H9 (cell line): ENCODE measurements around the gene MICU1. TPM values are rescaled to one million over a fixed set of nuclear protein-coding genes. Genes with fewer than 3 reads are reported as not detected.

ENCODE experiments used
- DNase-seq: peaks from one replicate; pipeline ENCODE4 v3.0.0-alpha.2; 2017
- H2AFZ ChIP-seq: one replicate; pipeline ENCODE4 v1.6.1; 2013; ENCODE audit warnings: mild to moderate bottlenecking, low read length, control low read depth, moderate library complexity
- H2AK5ac ChIP-seq: 2 replicates; pipeline ENCODE4 v1.6.1; 2013; ENCODE audit warnings: low read length, control low read depth, mixed read lengths; ENCODE audit not compliant: insufficient read length
- H2BK120ac ChIP-seq: one replicate; pipeline ENCODE4 v1.6.1; 2013; ENCODE audit warnings: low read depth, mild to moderate bottlenecking, low read length, control low read depth, inconsistent platforms; ENCODE audit not compliant: poor library complexity, severe bottlenecking
- H2BK12ac ChIP-seq: 2 replicates; pipeline ENCODE4 v1.6.1; 2013; ENCODE audit warnings: low read length, control low read depth, mixed read lengths, low read depth; ENCODE audit not compliant: insufficient read length
- H2BK15ac ChIP-seq: 2 replicates; pipeline ENCODE4 v1.6.1; 2013; ENCODE audit warnings: low read depth, low read length, control low read depth
- H2BK20ac ChIP-seq: one replicate; pipeline ENCODE4 v1.6.1; 2013; ENCODE audit warnings: low read depth, mild to moderate bottlenecking, low read length, control low read depth, inconsistent platforms; ENCODE audit not compliant: poor library complexity, severe bottlenecking
- H2BK5ac ChIP-seq: 2 replicates; pipeline ENCODE4 v1.6.1; 2013; ENCODE audit warnings: low read length, control low read depth, mixed read lengths; ENCODE audit not compliant: insufficient read length
- H3K14ac ChIP-seq: 2 replicates; pipeline ENCODE4 v1.6.1; 2013; ENCODE audit warnings: low read length, control low read depth; ENCODE audit not compliant: insufficient read depth
- H3K18ac ChIP-seq: 2 replicates; pipeline ENCODE4 v1.6.1; 2013; ENCODE audit warnings: low read depth, mild to moderate bottlenecking, mixed read lengths, low read length, control low read depth; ENCODE audit not compliant: insufficient read length
- H3K23ac ChIP-seq: 2 replicates; pipeline ENCODE4 v1.6.1; 2013; ENCODE audit warnings: low read length, control low read depth, mixed read lengths, low read depth; ENCODE audit not compliant: insufficient read length
- H3K23me2 ChIP-seq: 2 replicates; pipeline ENCODE4 v1.6.1; 2013; ENCODE audit warnings: low read depth, mild to moderate bottlenecking, mixed read lengths, low read length, control low read depth; ENCODE audit not compliant: insufficient read length, poor library complexity, severe bottlenecking
- H3K27ac ChIP-seq: 2 replicates; pipeline ENCODE4 v1.5.1; 2013; ENCODE audit warnings: low read length, control low read depth, mixed read lengths, low read depth; ENCODE audit not compliant: insufficient read length
- H3K27me3 ChIP-seq: 2 replicates; pipeline ENCODE4 v1.6.1; 2013; ENCODE audit warnings: low read length, control low read depth, inconsistent platforms; ENCODE audit not compliant: insufficient read depth
- H3K4ac ChIP-seq: 2 replicates; pipeline ENCODE4 v1.6.1; 2013; ENCODE audit warnings: low read depth, mild to moderate bottlenecking, control low read depth, inconsistent platforms, low read length, moderate library complexity
- H3K4me1 ChIP-seq: 2 replicates; pipeline ENCODE4 v1.6.1; 2013; ENCODE audit warnings: low read length, control low read depth, inconsistent platforms; ENCODE audit not compliant: insufficient read depth
- H3K4me2 ChIP-seq: 2 replicates; pipeline ENCODE4 v1.6.1; 2013; ENCODE audit warnings: low read length, control low read depth, mixed read lengths; ENCODE audit not compliant: insufficient read length, insufficient read depth
- H3K56ac ChIP-seq: 2 replicates; pipeline ENCODE4 v1.6.1; 2013; ENCODE audit warnings: low read depth, mild to moderate bottlenecking, mixed read lengths, low read length, control low read depth; ENCODE audit not compliant: insufficient read length
- H3K79me1 ChIP-seq: 2 replicates; pipeline ENCODE4 v1.6.1; 2013; ENCODE audit warnings: low read depth, mild to moderate bottlenecking, moderate library complexity, low read length, control low read depth, inconsistent platforms; ENCODE audit not compliant: insufficient read depth, poor library complexity, severe bottlenecking
- H3K79me2 ChIP-seq: 2 replicates; pipeline ENCODE4 v1.6.1; 2013; ENCODE audit warnings: low read length, control low read depth, inconsistent platforms; ENCODE audit not compliant: insufficient read depth
- H3K9ac ChIP-seq: 2 replicates; pipeline ENCODE4 v1.6.1; 2013; ENCODE audit warnings: low read length, control low read depth, mixed read lengths; ENCODE audit not compliant: insufficient read length; ENCODE audit errors: extremely low read depth
- H3K9me3 ChIP-seq: one replicate; pipeline ENCODE4 v1.6.1; 2013; ENCODE audit warnings: low read depth, low read length, inconsistent platforms; ENCODE audit not compliant: control insufficient read depth
- H3T11ph ChIP-seq: one replicate; pipeline ENCODE4 v1.6.1; 2013; ENCODE audit warnings: mild to moderate bottlenecking, low read length, control low read depth, inconsistent platforms
- H4K20me1 ChIP-seq: one replicate; pipeline ENCODE4 v1.6.1; 2013; ENCODE audit not compliant: control insufficient read depth, insufficient read length, insufficient read depth
- H4K5ac ChIP-seq: 2 replicates; pipeline ENCODE4 v1.6.1; 2013; ENCODE audit warnings: low read depth, mild to moderate bottlenecking, mixed read lengths, low read length, control low read depth; ENCODE audit not compliant: insufficient read length
- H4K8ac ChIP-seq: replicated peaks from 2 replicates; pipeline ENCODE4 v1.6.1; 2013; ENCODE audit warnings: low read length, control low read depth, mixed read lengths, low read depth; ENCODE audit not compliant: insufficient read length
- H4K91ac ChIP-seq: 2 replicates; pipeline ENCODE4 v1.6.1; 2013; ENCODE audit warnings: low read depth, mild to moderate bottlenecking, moderate library complexity, mixed read lengths, low read length, control low read depth; ENCODE audit not compliant: insufficient read length
- H3K27ac Mint-ChIP-seq, 3 experiments: 2 replicates in 2 of 3; 3 replicates in 1 of 3; pipeline ENCODE4 v1.8.0; 2020 to 2021; ENCODE audit warnings: mixed read lengths in 3 of 3, mild to moderate bottlenecking in 1 of 3, moderate library complexity in 1 of 3
- H3K27me3 Mint-ChIP-seq: 2 replicates; pipeline ENCODE4 v1.8.0; 2021; ENCODE audit warnings: low read depth, mild to moderate bottlenecking, moderate library complexity, mixed read lengths
- H3K36me3 Mint-ChIP-seq, 3 experiments: 2 replicates in 2 of 3; 3 replicates in 1 of 3; pipeline ENCODE4 v1.8.0; 2020 to 2021; ENCODE audit warnings: low read depth in 3 of 3, mixed read lengths in 3 of 3; ENCODE audit not compliant: insufficient read depth in 1 of 3
- H3K4me1 Mint-ChIP-seq, 2 experiments: 2 replicates each; pipeline ENCODE4 v1.8.0; 2020; ENCODE audit warnings: mixed read lengths in 2 of 2
- H3K4me3 Mint-ChIP-seq, 2 experiments: 2 replicates in 1 of 2; 3 replicates in 1 of 2; pipeline ENCODE4 v1.8.0; 2020 to 2021; ENCODE audit warnings: mild to moderate bottlenecking in 2 of 2, mixed read lengths in 2 of 2, moderate library complexity in 1 of 2
- H3K9me3 Mint-ChIP-seq, 2 experiments: 2 replicates in 1 of 2; 3 replicates in 1 of 2; pipeline ENCODE4 v1.8.0; 2020; ENCODE audit warnings: mild to moderate bottlenecking in 2 of 2, mixed read lengths in 2 of 2, moderate library complexity in 1 of 2
- CTCF ChIP-seq: fragments of 200-600 bp; sonication (generic); conservative IDR thresholded peaks from 3 replicates; pipeline ENCODE4 v1.8.0; 2021; ENCODE audit warnings: antibody characterized with exemption, mild to moderate bottlenecking
- WGBS: extraction: QIAGEN DNeasy Blood & Tissue Kit; methylation state at CpG from one replicate; pipeline ENCODE4 v1.1.7; 2013; ENCODE audit warnings: missing lambda C conversion rate, low lambda C conversion rate, mixed read lengths; ENCODE audit not compliant: insufficient read length; ENCODE audit errors: extremely low coverage; 5-methylcytosine and 5-hydroxymethylcytosine counted together
- total RNA-seq: library from RNA; stranded (reverse); gene quantifications from 2 replicates; pipeline ENCODE4 v1.2.1, GENCODE V29; 2021

The MICU1 gene
- total RNA-seq, 1 experiment from 2014 or later, result 33.2 TPM

DNA sequence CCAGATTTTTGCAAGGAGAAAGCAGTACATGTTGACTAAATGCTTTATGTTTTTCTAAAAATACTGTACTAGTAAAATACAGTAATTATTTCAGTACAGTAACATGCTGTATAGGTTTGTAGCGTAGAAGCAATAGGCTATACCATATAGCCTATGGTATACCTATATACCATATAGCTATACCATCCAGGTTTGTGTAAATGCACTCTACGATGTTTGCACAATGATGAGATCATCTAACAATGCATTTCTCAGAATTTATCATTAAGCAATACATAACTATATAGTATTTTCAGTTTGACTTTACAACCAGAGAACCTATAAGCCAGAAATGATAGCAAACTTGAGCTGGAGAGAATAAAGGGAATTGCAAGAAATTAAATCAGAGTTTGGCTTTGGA lies 161.4 kb downstream of the MICU1 start:
- Histone ChIP-seq H3K56ac (no peak overlapping the region), H3K9me3 (no peaks in the 10 kb centered on the region), H2BK120ac (no peak overlapping the region), H3K4ac (no peak overlapping the region), H3K79me2 (no peaks in the 10 kb centered on the region), H3T11ph (no peak overlapping the region), H3K79me1 (no peaks in the 10 kb centered on the region), H4K5ac (no peak overlapping the region), H2AFZ (no peak overlapping the region), H3K4me2 (no peak overlapping the region), H3K18ac (no peak overlapping the region), H3K27me3 (no peaks in the 10 kb centered on the region), H2BK5ac (no peak overlapping the region), H3K27ac (no peak overlapping the region), H2BK15ac (no peak overlapping the region), H3K4me1 (no peaks in the 10 kb centered on the region), H3K23ac (no peak overlapping the region), H2BK20ac (no peak overlapping the region), H4K8ac (no peak overlapping the region), H4K20me1 (no peaks in the 10 kb centered on the region), H3K23me2 (no peaks in the 10 kb centered on the region), H4K91ac (no peak overlapping the region), H2BK12ac (no peak overlapping the region), H3K14ac (no peak overlapping the region), H2AK5ac (no peak overlapping the region), H3K9ac (no peak overlapping the region)
- Mint-ChIP-seq H3K27ac (no peak overlapping the region), H3K4me3 (no peak overlapping the region), H3K4me1 (no peaks in the 10 kb centered on the region), H3K27me3 (no peaks in the 10 kb centered on the region), H3K9me3 (no peaks in the 10 kb centered on the region), H3K36me3 (peaks cover 0 to 2% (median 0%) of the 10 kb centered on the region in 3 experiments; a peak in 1 of 7 replicates)
- no CpG with 5 or more reads among the region's 2 CpGs for WGBS
- TF ChIP-seq CTCF, result no peak
- DNase-seq, result no peak
